ENCODE measurements around the gene ZNF575. TPM values are rescaled to one million over a fixed set of nuclear protein-coding genes. Genes with fewer than 3 reads are reported as not detected.
"Not testable (repeated sequence)": the region's sequence is repeated elsewhere in the genome, so short reads cannot be mapped to it uniquely, and the experiment has no call there.

Gene ZNF575
- polyA plus RNA-seq, 3 donors, result 0.53 to 1.8 (median 0.95) TPM

DNA sequence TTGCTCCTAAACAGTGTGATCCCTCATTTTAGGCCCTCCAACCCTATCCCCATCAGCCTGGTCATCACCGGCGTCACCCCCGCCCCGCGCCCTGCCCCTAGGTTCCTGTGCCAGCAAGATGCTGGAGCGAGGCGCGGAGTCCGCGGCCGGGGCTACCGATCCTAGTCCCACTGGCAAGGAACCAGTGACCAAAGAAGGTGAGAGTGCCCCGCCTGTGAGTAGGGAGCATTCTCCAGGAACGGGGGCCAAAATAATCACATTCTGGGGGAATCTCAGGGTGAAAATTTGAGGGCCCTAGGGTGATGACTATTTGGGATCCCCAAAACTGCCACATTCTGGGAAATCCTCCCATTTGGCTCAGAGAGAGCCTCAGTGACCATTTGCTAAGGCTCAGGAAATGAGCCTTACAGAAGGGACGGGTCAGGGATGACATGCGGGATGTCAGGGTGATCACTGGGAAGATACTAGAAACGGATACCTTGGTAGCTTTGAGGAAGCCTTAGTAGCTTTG lies 1.4 kb downstream of the ZNF575 start:
- whole genome bisulfite sequencing, 3 donors, result 16 to 34% (median 28%) methylated on average over 17 of the region's 17 CpGs
- no peak overlapping the region for H3K27ac ChIP-seq (ENCODE audit: low read depth, low read length)

DNA sequence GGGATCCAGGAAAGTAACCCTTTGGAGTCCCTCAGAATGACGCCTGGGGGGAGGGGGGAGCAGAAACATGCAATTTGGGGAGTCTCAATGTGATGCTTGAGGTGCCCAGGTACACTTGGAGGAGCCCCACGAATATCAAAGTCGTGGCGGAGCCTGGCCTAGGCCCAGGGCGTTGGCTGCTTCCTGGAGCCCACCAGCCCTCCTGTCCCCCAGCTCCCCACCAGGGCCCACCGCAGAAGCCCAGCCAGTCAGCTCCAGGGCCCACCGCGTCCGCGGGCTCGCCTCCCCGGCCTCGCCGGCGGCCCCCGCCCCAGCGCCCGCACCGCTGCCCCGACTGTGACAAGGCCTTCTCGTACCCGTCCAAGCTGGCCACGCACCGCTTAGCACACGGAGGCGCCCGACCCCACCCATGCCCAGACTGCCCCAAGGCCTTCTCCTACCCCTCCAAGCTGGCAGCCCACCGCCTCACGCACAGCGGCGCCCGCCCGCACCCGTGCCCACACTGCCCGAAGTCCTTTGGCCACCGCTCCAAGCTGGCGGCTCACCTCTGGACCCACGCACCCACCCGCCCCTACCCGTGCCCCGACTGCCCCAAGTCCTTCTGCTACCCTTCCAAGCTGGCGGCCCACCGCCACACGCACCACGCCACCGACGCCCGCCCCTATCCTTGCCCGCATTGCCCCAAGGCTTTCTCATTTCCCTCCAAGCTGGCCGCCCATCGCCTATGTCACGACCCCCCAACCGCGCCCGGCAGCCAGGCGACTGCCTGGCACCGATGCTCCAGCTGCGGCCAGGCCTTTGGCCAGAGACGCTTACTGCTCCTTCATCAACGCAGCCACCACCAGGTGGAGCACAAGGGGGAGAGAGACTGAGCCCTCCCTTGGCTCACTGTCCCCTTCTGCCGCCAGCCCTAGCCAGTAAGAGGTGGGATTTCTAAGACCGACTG lies 2.1 kb downstream of the ZNF575 start:
- WGBS, 3 donors, result 43 to 73% (median 71%) methylated on average over 51 to 62 of the region's 62 CpGs
- no peak overlapping the region for H3K27ac ChIP-seq (ENCODE audit: low read depth, low read length)

- no peak overlapping the region for H3K27ac ChIP-seq (ENCODE audit: low read depth, low read length)
Measured at GRCh38 chr19:43538922-43539321, 5.9 kb downstream of the ZNF575 start.

- no peak overlapping the region for H3K27ac ChIP-seq (ENCODE audit: low read depth, low read length)
- 93 to 96% (median 96%) methylated on average over 3 of the region's 3 CpGs for WGBS, 3 donors
Measured at GRCh38 chr19:43540381-43540780, 7.4 kb downstream of the ZNF575 start.

GRCh38 chr19:43541920-43542650 lies 9.1 kb downstream of the ZNF575 start:
- H3K27ac ChIP-seq (ENCODE audit: low read depth, low read length), result no peak overlapping the region
- 95 to 98% (median 97%) methylated on average over 5 of the region's 5 CpGs for WGBS, 3 donors

- 94 to 95% (median 94%) methylated on average over 9 of the region's 9 CpGs for WGBS, 3 donors
- no peak overlapping the region for H3K27ac ChIP-seq (ENCODE audit: low read depth, low read length)
Measured at GRCh38 chr19:43544077-43544476, 11.1 kb downstream of the ZNF575 start.

DNA sequence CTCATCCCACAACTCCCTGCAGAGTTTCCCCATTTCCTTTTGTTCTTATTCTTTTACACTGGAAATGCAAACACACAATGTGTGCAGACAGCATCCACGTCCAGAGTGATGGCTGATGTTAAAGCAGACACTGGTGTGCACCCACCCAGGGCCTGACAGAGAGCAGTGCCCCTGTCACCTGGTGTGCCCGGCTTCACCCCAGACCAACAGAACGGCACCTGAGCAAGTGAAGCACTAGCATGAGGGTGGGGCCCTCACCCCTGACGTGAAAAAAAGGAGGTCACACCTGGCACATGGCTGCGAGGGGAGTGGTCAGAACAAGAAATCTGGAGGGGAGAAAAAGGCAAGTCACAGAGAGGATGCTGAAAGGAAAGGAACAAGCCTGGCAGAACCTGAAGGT lies 12.3 kb downstream of the ZNF575 start:
- WGBS, 3 donors, result 90 to 91% (median 91%) methylated on average over 5 of the region's 5 CpGs
- H3K27ac ChIP-seq (ENCODE audit: low read depth, low read length), result no peak overlapping the region

GRCh38 chr19:43545981-43546380 lies 13.0 kb downstream of the ZNF575 start:
- 79 to 86% (median 80%) methylated on average over 2 of the region's 2 CpGs for WGBS, 3 donors
- no peak overlapping the region for H3K27ac ChIP-seq (ENCODE audit: low read depth, low read length)

DNA sequence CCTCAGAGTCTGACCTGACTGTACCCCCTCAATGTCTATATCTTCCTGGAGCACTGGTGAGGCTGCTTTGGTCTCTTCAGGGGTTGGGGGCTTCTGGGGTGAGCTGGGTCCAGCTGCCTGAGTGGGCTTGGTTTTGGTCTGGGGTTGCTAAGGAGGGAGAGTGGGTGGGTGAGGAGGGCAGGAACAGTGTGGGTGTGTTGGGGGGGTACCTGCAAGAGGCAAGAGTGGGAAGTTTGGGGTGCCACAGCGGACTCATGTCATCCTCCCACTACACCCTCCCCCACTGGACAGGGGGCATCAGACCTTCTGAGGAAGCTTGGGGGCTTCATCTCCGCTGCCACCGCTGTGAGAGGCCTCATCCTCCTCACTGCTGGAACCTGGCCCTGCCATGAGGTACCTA lies 13.6 kb downstream of the ZNF575 start:
- H3K27ac ChIP-seq (ENCODE audit: low read depth, low read length), result no peak overlapping the region
- 97 to 100% (median 100%) methylated on average over 3 of the region's 3 CpGs for WGBS, 3 donors

DNA sequence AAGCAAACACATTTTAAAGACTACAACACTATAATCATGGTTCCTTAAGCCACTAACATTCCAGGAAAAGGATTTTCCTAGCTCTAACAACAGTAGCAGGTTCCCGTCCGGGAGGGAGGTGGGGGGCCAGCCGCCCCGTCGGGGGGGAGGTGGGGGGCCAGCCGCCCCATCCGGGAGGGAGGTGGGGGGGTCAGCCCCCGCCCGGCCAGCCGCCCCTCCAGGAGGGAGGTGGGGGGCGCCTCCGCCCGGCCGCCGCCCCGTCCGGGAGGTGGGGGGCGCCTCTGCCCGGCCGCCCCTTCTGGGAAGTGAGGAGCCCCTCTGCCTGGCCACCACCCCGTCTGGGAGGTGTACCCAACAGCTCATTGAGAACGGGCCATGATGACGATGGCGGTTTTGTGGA lies 14.9 kb downstream of the ZNF575 start:
- WGBS, 3 donors, result 89 to 100% (median 90%) methylated on average over 5 to 17 of the region's 24 CpGs
- H3K27ac ChIP-seq (ENCODE audit: low read depth, low read length), result not testable (repeated sequence)

GRCh38 chr19:43548706-43549105 lies 15.7 kb downstream of the ZNF575 start:
- no peak overlapping the region for H3K27ac ChIP-seq (ENCODE audit: low read depth, low read length)
- 86 to 89% (median 86%) methylated on average over 2 of the region's 2 CpGs for WGBS, 3 donors

DNA sequence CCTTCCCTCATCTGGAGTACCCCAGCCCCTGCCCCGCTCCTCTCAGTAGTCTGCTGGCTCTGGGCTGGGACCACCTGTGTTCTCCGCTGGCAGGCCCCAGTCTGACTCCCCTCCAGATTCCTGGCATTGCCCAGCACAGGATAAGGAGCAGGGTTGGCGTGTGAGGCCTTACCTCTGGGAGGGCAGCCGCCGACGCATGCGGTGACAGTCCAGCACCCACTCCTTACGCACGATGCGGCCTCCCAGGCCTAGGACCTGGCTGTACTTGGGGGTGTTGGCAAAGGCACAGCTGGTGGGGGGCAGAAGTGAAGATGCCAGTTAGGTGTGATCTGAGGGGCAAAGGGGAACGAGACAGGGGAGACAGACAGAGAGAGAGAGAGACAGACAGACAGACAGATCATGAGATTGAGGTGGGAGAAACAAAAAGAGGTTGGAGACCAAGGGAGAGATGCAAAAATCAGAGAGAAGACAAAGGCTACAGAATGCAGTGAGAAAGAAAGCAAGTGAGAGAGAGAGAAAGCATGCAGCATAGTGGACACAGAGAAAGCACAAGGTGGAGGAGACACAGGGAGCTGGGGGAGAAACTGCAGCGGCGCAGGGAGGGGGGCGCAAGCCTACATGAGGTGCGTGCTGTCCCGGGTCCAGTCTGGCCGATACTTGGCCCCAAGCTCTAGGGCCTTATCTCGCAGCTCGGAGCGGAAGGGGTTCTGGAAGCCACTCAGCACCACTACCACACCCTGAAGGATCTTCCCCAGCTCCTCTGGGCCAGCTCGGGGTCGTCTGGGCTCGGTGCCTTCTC lies 18.6 kb downstream of the ZNF575 start:
- WGBS, 3 donors, result 90 to 95% (median 94%) methylated on average over 22 to 23 of the region's 23 CpGs
- no peak overlapping the region for H3K27ac ChIP-seq (ENCODE audit: low read depth, low read length)

DNA sequence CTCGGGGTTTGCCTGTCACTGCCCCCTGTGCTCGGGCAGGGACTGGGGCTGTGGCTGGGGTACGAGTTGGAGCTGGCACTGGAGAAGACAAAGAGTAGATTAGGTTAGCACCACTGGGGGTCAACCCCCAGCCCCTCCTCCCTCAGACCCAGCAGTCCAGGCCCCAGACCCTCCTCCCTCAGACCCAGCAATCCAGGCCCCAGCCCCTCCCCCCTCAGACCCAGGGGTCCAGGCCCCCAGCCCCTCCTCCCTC lies 19.1 kb downstream of the ZNF575 start:
- WGBS, 3 donors, result 89 to 92% (median 91%) methylated on average over 3 of the region's 3 CpGs

DNA sequence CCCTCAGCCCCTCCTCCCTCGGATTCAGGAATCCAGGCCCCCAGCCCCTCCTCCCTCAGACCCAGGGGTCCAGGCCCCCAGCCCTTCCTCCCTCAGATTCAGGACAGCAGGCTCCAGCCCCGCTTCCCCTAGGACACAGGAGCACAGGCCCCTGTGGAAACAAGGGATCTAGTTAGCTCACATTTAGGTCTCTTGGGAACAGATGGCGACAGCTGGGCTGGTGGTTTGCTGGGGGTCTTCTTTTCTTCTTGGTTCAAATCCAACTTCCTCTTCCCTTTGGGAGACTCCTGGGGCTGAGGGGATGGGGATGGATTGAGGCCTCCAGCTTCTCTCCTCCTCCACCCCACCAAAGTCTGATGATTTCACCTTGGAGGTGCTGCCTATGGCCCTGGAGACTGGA lies 19.6 kb downstream of the ZNF575 start:
- H3K27ac ChIP-seq (ENCODE audit: low read depth, low read length), result no peak overlapping the region
- 73 to 93% (median 79%) methylated on average over 3 of the region's 3 CpGs for WGBS, 3 donors

More for the DNA sequence above, 19.1 kb downstream of the ZNF575 start:
- no peak overlapping the region for H3K27ac ChIP-seq (ENCODE audit: low read depth, low read length)

DNA sequence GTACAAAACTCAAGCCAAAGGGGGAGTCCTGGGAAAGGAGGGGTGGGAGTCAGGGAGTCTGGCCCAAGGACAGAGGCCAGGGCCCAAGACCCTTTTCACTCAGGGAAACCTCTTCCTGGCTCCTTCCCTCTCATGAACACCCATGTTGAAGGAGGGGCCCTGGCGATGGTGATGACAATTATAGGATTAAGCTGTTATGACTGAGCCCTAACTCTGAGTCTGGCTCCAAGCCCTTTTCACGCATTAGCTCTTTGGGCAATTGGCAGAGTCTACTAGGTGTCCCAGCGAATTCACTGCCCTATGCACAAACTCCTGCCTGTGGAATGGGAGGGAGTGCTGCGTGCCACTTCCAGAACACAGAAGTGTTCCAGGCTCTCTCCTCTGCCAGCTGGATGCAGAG lies 20.7 kb downstream of the ZNF575 start:
- H3K27ac ChIP-seq (ENCODE audit: low read depth, low read length), result no peak overlapping the region
- 77 to 92% (median 81%) methylated on average over 4 of the region's 4 CpGs for WGBS, 3 donors

GRCh38 chr19:43554317-43554895 lies 21.4 kb downstream of the ZNF575 start:
- 92 to 99% (median 95%) methylated on average over 15 of the region's 15 CpGs for WGBS, 3 donors
- no peak overlapping the region for H3K27ac ChIP-seq (ENCODE audit: low read depth, low read length)

DNA sequence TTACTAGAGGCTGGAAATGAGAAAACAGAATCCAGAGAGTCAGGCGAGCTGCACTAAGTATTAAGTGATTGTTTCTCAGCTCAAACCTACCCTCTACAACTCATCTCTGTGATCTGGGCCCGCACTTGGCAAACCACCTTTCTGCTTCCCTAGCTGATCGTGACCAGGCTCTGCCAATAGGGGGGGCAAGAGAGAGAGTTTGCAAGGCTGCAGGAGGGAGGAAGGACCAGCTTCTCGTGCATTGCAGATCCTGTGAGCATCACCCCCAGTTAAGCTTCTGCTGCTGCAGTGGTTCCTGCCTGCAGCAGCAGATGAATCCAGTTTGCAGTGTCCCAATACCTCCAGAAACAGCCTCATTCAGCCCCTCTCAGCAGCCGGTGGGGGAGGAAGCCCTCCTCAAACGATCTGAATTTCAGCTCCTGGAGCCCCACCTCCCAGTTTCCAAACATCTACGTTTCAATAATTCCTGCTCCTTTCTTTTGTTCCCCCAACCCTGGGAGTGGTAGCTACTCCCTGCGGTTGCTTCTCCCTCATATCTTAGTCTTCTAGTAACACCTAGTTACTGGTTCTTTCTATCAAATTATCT lies 22.3 kb downstream of the ZNF575 start:
- 34 to 43% (median 36%) methylated on average over 8 of the region's 8 CpGs for WGBS, 3 donors
- H3K27ac ChIP-seq (ENCODE audit: low read depth, low read length), result no peak overlapping the region

- H3K27ac ChIP-seq (ENCODE audit: low read depth, low read length), result no peak overlapping the region
- WGBS, 3 donors, result 79 to 87% (median 84%) methylated on average over 6 of the region's 6 CpGs
Measured at GRCh38 chr19:43560687-43561086, 27.7 kb downstream of the ZNF575 start.
